Adrenal gland (tissue), 12 donors: ENCODE results near the gene SOWAHD. TPM values are rescaled to one million over a fixed set of nuclear protein-coding genes. Genes with fewer than 3 reads are reported as not detected.
"Not testable (repeated sequence)": the region's sequence is repeated elsewhere in the genome, so short reads cannot be mapped to it uniquely, and the experiment has no call there.

ENCODE experiments used
- DNase-seq, 7 donors: peaks; one replicate each; pipeline ENCODE4 v3.0.0-alpha.2; 2019 to 2020
- H3K27ac ChIP-seq, 5 donors: fragments of 200-600 bp; sonication (generic) in 4 of 5; 1 replicate in 3 of 5; 2 replicates in 2 of 5; pipeline versions ENCODE4 v1.5.1 to v1.8.0; 2016 to 2020; ENCODE audit warnings: mild to moderate bottlenecking in 1 of 5
- H3K27me3 ChIP-seq: fragments of 200-600 bp; 2 replicates; pipeline ENCODE4 v1.8.0; 2021
- H3K36me3 ChIP-seq, 2 donors: fragments of 200-600 bp; replicated peaks in 1 of 2; 1 replicate in 1 of 2; 2 replicates in 1 of 2; pipeline versions ENCODE4 v1.5.1 to v1.8.0; 2018 to 2022
- H3K4me1 ChIP-seq, 2 donors: fragments of 200-600 bp; replicated peaks in 1 of 2; 1 replicate in 1 of 2; 2 replicates in 1 of 2; pipeline versions ENCODE4 v1.5.1 to v1.8.0; 2018 to 2021
- H3K4me3 ChIP-seq, 4 donors: fragments of 200-600 bp; sonication (generic) in 3 of 4; one replicate each; pipeline ENCODE4 v1.5.1; 2016 to 2018
- H3K9me3 ChIP-seq, 3 donors: fragments of 200-600 bp; sonication (generic) in 1 of 3; replicated peaks in 1 of 3; 1 replicate in 2 of 3; 2 replicates in 1 of 3; pipeline versions ENCODE4 v1.5.1 to v1.8.0; 2016 to 2021
- CTCF ChIP-seq, 6 experiments: fragments of 450-650 bp in 4 of 6; fragments of 200-600 bp in 2 of 6; sonication (generic) in 1 of 6; IDR thresholded peaks; 1 replicate in 5 of 6; 2 replicates in 1 of 6; pipeline versions ENCODE4 v1.5.1 to v1.8.0; 2016 to 2021; ENCODE audit warnings: antibody characterized with exemption in 6 of 6, mild to moderate bottlenecking in 2 of 6, moderate library complexity in 1 of 6
- POLR2A ChIP-seq, 2 donors: fragments of 450-650 bp; IDR thresholded peaks; one replicate each; pipeline ENCODE4 v1.6.1; 2017; ENCODE audit warnings: antibody characterized with exemption in 2 of 2, mild to moderate bottlenecking in 2 of 2, moderate library complexity in 1 of 2
- WGBS, 4 donors: extraction: QIAGEN DNeasy Blood & Tissue Kit in 2 of 4; methylation state at CpG; one replicate each; pipeline versions ENCODE4 v1.1.5 to v1.1.7; 2013 to 2017; 5-methylcytosine and 5-hydroxymethylcytosine counted together
- intact Hi-C, 2 donors: fragments of 100-400 bp; cut with DNase I; formaldehyde crosslinking; loops; one replicate each; pipeline versions ENCODE4 v1.14.1 to v1.15.0; 2022 to 2023
- polyA plus RNA-seq, 3 donors: library from polyadenylated mRNA; stranded (reverse); fragments of 200-250 nt in 2 of 3; fragments of 350-450 nt in 1 of 3; fragmentation: Illumina TruSeq in 1 of 3; extraction: RNeasy Lipid Tissue Mini Kit (QIAGEN cat#74804) in 1 of 3; gene quantifications; one replicate each; pipeline ENCODE4 v1.2.3, GENCODE V29; 2013 to 2014
- total RNA-seq, 9 donors: library from RNA; depleted of rRNA in 4 of 9; stranded (reverse); fragments of >200 nt in 4 of 9; fragments of 120-200 nt in 1 of 9; fragmentation: NEBNext Ultra II Directional in 1 of 9; extraction: Animal tissue kit (Norgen Biotek cat#: 25700) in 1 of 9; gene quantifications; one replicate each; pipeline versions ENCODE4 v1.1.0 to v1.2.4, GENCODE V29; 2013 to 2023
- donor health status: healthy with polysubstance abuse.
- donor health status: Bipolar disorder and iron deficiency.
- donor health status: DM: yes; HTN: yes; CAD: no.
- donor health status: DM: no; HTN: no; CAD: no.
- donor health status: DM: no; HTN: no; CAD: no.
- donor health status: DM: yes; HTN: yes; CAD: no.

SOWAHD gene
- total and polyA plus RNA-seq, 12 donors = 0.13 to 5.9 (median 1.3) TPM; not detected in 1

GRCh38 chrX:119763836-119764387 is 5.5 kb downstream of the SOWAHD start:
- Histone ChIP-seq H3K9me3 (no peaks in the 10 kb centered on the region), H3K4me3 (no peak overlapping the region), H3K4me1 (no peaks in the 10 kb centered on the region), H3K27me3 (peaks cover 6% of the 10 kb centered on the region), H3K36me3 (no peaks in the 10 kb centered on the region), H3K27ac (no peak overlapping the region)
- intact Hi-C loops = no loop called here
- TF ChIP-seq CTCF (IDR thresholded peaks at IDR 0.05) (no peak), POLR2A (IDR thresholded peaks at IDR 0.05) (no peak)
- WGBS, 4 donors = 69 to 87% (median 82%) methylated on average over 4 to 6 of the region's 6 CpGs
- no peak for DNase-seq

GRCh38 chrX:119768436-119768835 is 10.0 kb downstream of the SOWAHD start:
- H3K9me3 ChIP-seq, H3K4me3 ChIP-seq, H3K4me1 ChIP-seq, intact Hi-C loops, H3K27me3 ChIP-seq, H3K36me3 ChIP-seq, DNase-seq, H3K27ac ChIP-seq: not testable (repeated sequence)
- WGBS, 4 donors = 83 to 93% (median 90%) methylated on average over 11 of the region's 11 CpGs

GRCh38 chrX:119769388-119769787 is 11.0 kb downstream of the SOWAHD start:
- H3K4me3 ChIP-seq, H3K27me3 ChIP-seq, H3K36me3 ChIP-seq, H3K27ac ChIP-seq, H3K4me1 ChIP-seq, intact Hi-C loops, DNase-seq, H3K9me3 ChIP-seq: not testable (repeated sequence)
- WGBS, 4 donors = 83 to 98% (median 85%) methylated on average over 2 to 3 of the region's 3 CpGs; no CpG with 5 or more reads in 1 of the 4 donors

- Histone ChIP-seq H3K9me3 (no peaks in the 10 kb centered on the region), H3K27ac (peak overlapping the region in 1 of 5 donors; percentile 50), H3K4me1 (no peaks in the 10 kb centered on the region), H3K4me3 (no peak overlapping the region), H3K36me3 (no peaks in the 10 kb centered on the region), H3K27me3 (no peaks in the 10 kb centered on the region)
- WGBS, 4 donors = 75 to 79% (median 77%) methylated on average over 9 to 15 of the region's 15 CpGs
- TF ChIP-seq CTCF (IDR thresholded peaks at IDR 0.05) (no peak), POLR2A (IDR thresholded peaks at IDR 0.05) (no peak)
- intact Hi-C loops = no loop called here
- no peak for DNase-seq
These were observed 17.3 kb downstream of the SOWAHD start for GRCh38 chrX:119775517-119776238.

GRCh38 chrX:119778829-119779228 is 20.4 kb downstream of the SOWAHD start:
- intact Hi-C loops = no loop called here
- Histone ChIP-seq H3K9me3 (no peaks in the 10 kb centered on the region), H3K36me3 (no peaks in the 10 kb centered on the region), H3K4me1 (no peaks in the 10 kb centered on the region), H3K27me3 (no peaks in the 10 kb centered on the region), H3K27ac (no peak overlapping the region), H3K4me3 (no peak overlapping the region)
- 81 to 92% (median 85%) methylated on average over 5 of the region's 5 CpGs for WGBS, 4 donors
- no peak for DNase-seq
- TF ChIP-seq CTCF (IDR thresholded peaks at IDR 0.05) (no peak), POLR2A (IDR thresholded peaks at IDR 0.05) (no peak)
